Endothelial cell of umbilical vein (primary cell): Measurements from ENCODE around the gene BABAM2. TPM values are rescaled to one million over a fixed set of nuclear protein-coding genes. Genes with fewer than 3 reads are reported as not detected.

Experiments
- BruUV-seq: library from RNA; stranded (reverse); fragments of 400-500 nt; replicated peaks from 2 replicates; lab custom pipeline; 2021; lab: Mats Ljungman, UMichigan
- CTCF ChIA-PET: fragments of 300-600, 350-600 bp; sonication (Branson Sonifier 250); formaldehyde crosslinking; loops from one replicate; lab custom pipeline; 2021; ENCODE audit warnings: antibody characterized with exemption, inconsistent platforms; lab: Charles Lee
- POLR2A ChIA-PET: fragments of 300-600, 350-600 bp; sonication (Branson Sonifier 250); formaldehyde crosslinking; loops from one replicate; lab custom pipeline; 2021; ENCODE audit warnings: antibody characterized with exemption, inconsistent platforms; lab: Charles Lee
- DNase-seq: peaks from one replicate; pipeline ENCODE4 v3.0.0-alpha.2; 2011; ENCODE audit warnings: low read depth, low spot score
- FAIRE-seq: peaks from 2 replicates; lab custom pipeline; 2011; peaks lifted over from hg19 to GRCh38; lab: Jason Lieb, UNC
- H2AFZ ChIP-seq: 2 replicates; pipeline ENCODE4 v1.6.0; 2012; ENCODE audit warnings: low read depth, low read length, control low read depth, inconsistent platforms
- H3K27ac ChIP-seq: 2 replicates; pipeline ENCODE4 v1.5.1; 2011; ENCODE audit warnings: low read depth, mild to moderate bottlenecking, control low read depth, low read length, moderate library complexity; ENCODE audit not compliant: insufficient read depth
- H3K27me3 ChIP-seq, 2 experiments: 2 replicates each; pipeline versions ENCODE4 v1.6.0 to v1.6.1; 2011; ENCODE audit warnings: low read length in 2 of 2, mixed read lengths in 1 of 2; ENCODE audit not compliant: control insufficient read depth in 2 of 2, insufficient read depth in 2 of 2
- H3K36me3 ChIP-seq, 2 experiments: 2 replicates in 1 of 2; 3 replicates in 1 of 2; pipeline ENCODE4 v1.5.1; 2011; ENCODE audit warnings: low read length in 2 of 2, mild to moderate bottlenecking in 1 of 2, moderate library complexity in 1 of 2; ENCODE audit not compliant: control insufficient read depth in 2 of 2, insufficient read depth in 2 of 2; ENCODE audit errors: extremely low read depth in 1 of 2
- H3K4me1 ChIP-seq: 3 replicates; pipeline ENCODE4 v1.5.1; 2011; ENCODE audit warnings: mild to moderate bottlenecking, low read length; ENCODE audit not compliant: control insufficient read depth, insufficient read depth; ENCODE audit errors: extremely low read depth
- H3K4me2 ChIP-seq: 2 replicates; pipeline ENCODE4 v1.6.1; 2011; ENCODE audit warnings: low read length, control low read depth, mixed read lengths; ENCODE audit not compliant: insufficient read depth
- H3K4me3 ChIP-seq, 3 experiments: fragments of 200-600 bp in 1 of 3; sonication (generic), shearing (Covaris generic) in 1 of 3; replicated peaks in 1 of 3; 2 replicates each; pipeline ENCODE4 v1.5.1; 2011 to 2016; ENCODE audit warnings: control low read depth in 3 of 3, low read length in 3 of 3, mild to moderate bottlenecking in 2 of 3, inconsistent platforms in 1 of 3, low read depth in 1 of 3, moderate library complexity in 1 of 3; ENCODE audit not compliant: insufficient read depth in 1 of 3
- H3K79me2 ChIP-seq: 2 replicates; pipeline ENCODE4 v1.6.0; 2012; ENCODE audit warnings: low read length, inconsistent platforms; ENCODE audit not compliant: control insufficient read depth, insufficient read depth
- H3K9ac ChIP-seq: replicated peaks from 2 replicates; pipeline ENCODE3; 2011; ENCODE audit warnings: low read length, control low read depth; ENCODE audit not compliant: insufficient read depth; ENCODE audit errors: extremely low read depth
- H3K9me1 ChIP-seq: replicated peaks from 3 replicates; pipeline ENCODE4 v1.6.0; 2011; ENCODE audit warnings: mild to moderate bottlenecking, low read length; ENCODE audit not compliant: control insufficient read depth, insufficient read depth; ENCODE audit errors: extremely low read depth
- H3K9me3 ChIP-seq: replicated peaks from 2 replicates; pipeline ENCODE4 v1.5.1; 2012; ENCODE audit warnings: low read length, inconsistent platforms; ENCODE audit not compliant: control insufficient read depth, insufficient read depth
- H4K20me1 ChIP-seq: replicated peaks from 2 replicates; pipeline ENCODE3; 2011; ENCODE audit warnings: mild to moderate bottlenecking, low read length; ENCODE audit not compliant: control insufficient read depth, insufficient read depth; ENCODE audit errors: extremely low read depth
- EZH2 ChIP-seq: IDR thresholded peaks from 2 replicates; pipeline ENCODE4 v1.6.1; 2012; ENCODE audit warnings: borderline replicate concordance, low read depth, mild to moderate bottlenecking, moderate library complexity, low read length, inconsistent platforms; ENCODE audit not compliant: severe bottlenecking
- FOS ChIP-seq: IDR thresholded peaks from 2 replicates; pipeline ENCODE4 v1.6.1; 2011; ENCODE audit warnings: mild to moderate bottlenecking, low read length, moderate library complexity, borderline replicate concordance; ENCODE audit not compliant: insufficient read depth
- GATA2 ChIP-seq: IDR thresholded peaks from 2 replicates; pipeline ENCODE4 v1.7.0; 2011; ENCODE audit warnings: low read depth, mild to moderate bottlenecking, moderate library complexity, mixed read lengths, low read length; ENCODE audit not compliant: insufficient read length, insufficient read depth
- JUN ChIP-seq: IDR thresholded peaks from 2 replicates; pipeline ENCODE4 v1.6.1; 2011; ENCODE audit warnings: borderline replicate concordance, low read depth; ENCODE audit not compliant: insufficient read length, insufficient read depth
- MYC ChIP-seq: IDR thresholded peaks from one replicate; pipeline ENCODE4 v1.6.1; 2011; ENCODE audit warnings: mild to moderate bottlenecking, low read depth, low read length
- POLR2A ChIP-seq: IDR thresholded peaks from 2 replicates; pipeline ENCODE4 v1.6.1; 2012; ENCODE audit warnings: low read depth, mild to moderate bottlenecking, control low read depth, low read length
- POLR2AphosphoS5 ChIP-seq: IDR thresholded peaks from 2 replicates; pipeline ENCODE4 v1.6.1; 2012; ENCODE audit warnings: low read depth, mild to moderate bottlenecking, control low read depth, low read length, moderate library complexity; ENCODE audit not compliant: insufficient read depth
- dilution Hi-C: fragments of 300-500 bp; cut with MboI; formaldehyde crosslinking; loops from one replicate; pipeline ENCODE4 v1.15.0; 2019; ENCODE audit warnings: low sequenced_read_pairs; ENCODE audit not compliant: extremely low pct_ligation_motif_present
- intact Hi-C: fragments of 100-400 bp; cut with micrococcal nuclease; formaldehyde crosslinking; loops from one replicate; pipeline ENCODE4 v1.10.0; 2022
- polyA plus RNA-seq, 4 experiments: library from polyadenylated mRNA; depleted of rRNA in 3 of 4; stranded (reverse) in 3 of 4; unstranded in 1 of 4; fragments of >200 nt; gene quantifications; 2 replicates each; pipeline versions ENCODE4 v1.2.1 to v1.2.3, GENCODE V29; 2011 to 2012; ENCODE audit warnings: missing spikeins in 1 of 4
- total RNA-seq: library from RNA; stranded (reverse); gene quantifications from 2 replicates; pipeline ENCODE4 v1.2.3, GENCODE V29; 2021
- TF ChIP-seq, protein P1 (sequence below): IDR thresholded peaks from 2 replicates; pipeline ENCODE4 v1.6.1; 2011; ENCODE audit not compliant: insufficient read depth, insufficient read length
- TF ChIP-seq, protein P2 (sequence below), 2 donors: IDR thresholded peaks; 1 replicate in 1 of 2; 2 replicates in 1 of 2; pipeline ENCODE4 v1.5.1; 2011; ENCODE audit warnings: low read length in 2 of 2, mild to moderate bottlenecking in 2 of 2, moderate library complexity in 2 of 2, control low read depth in 1 of 2, inconsistent platforms in 1 of 2, low read depth in 1 of 2; ENCODE audit not compliant: insufficient read depth in 1 of 2; ENCODE audit errors: extremely low read depth in 1 of 2

The BABAM2 gene
- total and polyA plus RNA-seq, 2 donors (not counting 3 experiments of a cell fraction or from before 2014, with no cell fraction given): 19.9 to 27.6 TPM

GRCh38 chr2:28093768-28094167 lies 203.2 kb downstream of the BABAM2 start:
- FAIRE-seq (no peak), DNase-seq (peak; percentile 43)
- no peak overlapping the region for H3K9ac ChIP-seq

DNA sequence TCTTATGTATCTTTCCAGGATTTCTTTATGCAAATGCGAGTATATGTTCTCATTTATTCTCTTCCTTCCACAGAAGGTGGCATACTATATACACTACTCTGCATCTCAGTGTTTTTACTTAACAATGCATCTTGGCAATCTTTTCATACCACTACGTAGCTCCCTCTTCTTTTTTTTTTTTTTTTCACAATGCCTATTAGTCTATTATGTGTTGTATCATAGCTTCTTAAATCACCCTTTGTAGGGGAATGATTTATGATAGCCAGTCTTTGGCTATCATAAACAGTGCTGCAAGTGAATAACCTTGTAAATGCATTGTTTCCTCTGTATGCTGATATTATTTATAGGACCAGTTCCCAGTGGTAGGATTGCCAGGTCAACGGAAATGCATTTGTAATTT lies 204.2 kb downstream of the BABAM2 start:
- intact Hi-C loops (loop anchor here (1.0 to 5.0 kb wide), 2 partner anchors 298 to 358 kb away; partner anchors contain the start of gene FOSL2), dilution Hi-C loops (no loop called here)
- CTCF ChIA-PET: interaction anchor here (0.9 to 1.1 kb wide), 3 partner anchors 136 to 300 kb away, joined by 3 to 9 read pairs (median 3); no protein-coding TSS in a partner anchor
- Histone ChIP-seq H3K36me3 (no peaks in the 10 kb centered on the region), H3K27me3 (no peaks in the 10 kb centered on the region), H3K27ac (no peak overlapping the region), H3K4me3 (no peak overlapping the region), H3K9me3 (no peaks in the 10 kb centered on the region), H3K4me2 (no peak overlapping the region), H2AFZ (no peak overlapping the region), H3K9me1 (no peaks in the 10 kb centered on the region), H3K9ac (no peak overlapping the region), H3K79me2 (no peaks in the 10 kb centered on the region), H3K4me1 (peaks cover 12% of the 10 kb centered on the region), H4K20me1 (no peaks in the 10 kb centered on the region)
- FAIRE-seq (no peak), DNase-seq (peak; percentile 85)
- no TSS peak for BruUV-seq
- TF ChIP-seq GATA2 (no peak), POLR2A (no peak), EZH2 (no peak), POLR2AphosphoS5 (no peak), FOS (no peak), MYC (no peak), JUN (no peak)
- TF ChIP-seq, protein P1, sequence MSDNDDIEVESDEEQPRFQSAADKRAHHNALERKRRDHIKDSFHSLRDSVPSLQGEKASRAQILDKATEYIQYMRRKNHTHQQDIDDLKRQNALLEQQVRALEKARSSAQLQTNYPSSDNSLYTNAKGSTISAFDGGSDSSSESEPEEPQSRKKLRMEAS: no peak
- TF ChIP-seq, protein P2, sequence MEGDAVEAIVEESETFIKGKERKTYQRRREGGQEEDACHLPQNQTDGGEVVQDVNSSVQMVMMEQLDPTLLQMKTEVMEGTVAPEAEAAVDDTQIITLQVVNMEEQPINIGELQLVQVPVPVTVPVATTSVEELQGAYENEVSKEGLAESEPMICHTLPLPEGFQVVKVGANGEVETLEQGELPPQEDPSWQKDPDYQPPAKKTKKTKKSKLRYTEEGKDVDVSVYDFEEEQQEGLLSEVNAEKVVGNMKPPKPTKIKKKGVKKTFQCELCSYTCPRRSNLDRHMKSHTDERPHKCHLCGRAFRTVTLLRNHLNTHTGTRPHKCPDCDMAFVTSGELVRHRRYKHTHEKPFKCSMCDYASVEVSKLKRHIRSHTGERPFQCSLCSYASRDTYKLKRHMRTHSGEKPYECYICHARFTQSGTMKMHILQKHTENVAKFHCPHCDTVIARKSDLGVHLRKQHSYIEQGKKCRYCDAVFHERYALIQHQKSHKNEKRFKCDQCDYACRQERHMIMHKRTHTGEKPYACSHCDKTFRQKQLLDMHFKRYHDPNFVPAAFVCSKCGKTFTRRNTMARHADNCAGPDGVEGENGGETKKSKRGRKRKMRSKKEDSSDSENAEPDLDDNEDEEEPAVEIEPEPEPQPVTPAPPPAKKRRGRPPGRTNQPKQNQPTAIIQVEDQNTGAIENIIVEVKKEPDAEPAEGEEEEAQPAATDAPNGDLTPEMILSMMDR (IDR thresholded peaks at IDR 0.05; ENCODE audit: extremely low read depth in 1 of 2, insufficient read depth in 1 of 2, low read depth in 1 of 2, low read length in 2 of 2): no peak
- POLR2A ChIA-PET: interaction anchor here (0.6 kb wide), 3 partner anchors 133 to 751 kb away, joined by 3 to 4 read pairs (median 3); no protein-coding TSS in a partner anchor

More at GRCh38 chr2:28093768-28094167, 203.2 kb downstream of the BABAM2 start:
- Histone ChIP-seq H3K4me2 (no peak overlapping the region), H3K27ac (no peak overlapping the region), H4K20me1 (no peaks in the 10 kb centered on the region), H2AFZ (no peak overlapping the region), H3K9me1 (no peaks in the 10 kb centered on the region), H3K27me3 (no peaks in the 10 kb centered on the region), H3K9me3 (no peaks in the 10 kb centered on the region), H3K79me2 (no peaks in the 10 kb centered on the region), H3K4me3 (no peak overlapping the region), H3K4me1 (peaks cover 12% of the 10 kb centered on the region), H3K36me3 (no peaks in the 10 kb centered on the region)
- ChIA-PET POLR2A (no interaction called here), CTCF (no interaction called here)
- TF ChIP-seq EZH2 (no peak), MYC (no peak)
- dilution Hi-C loops: no loop called here
- no TSS peak for BruUV-seq
- intact Hi-C loops: loop anchor here (1.0 kb wide), 2 partner anchors 12 to 299 kb away; partner anchors contain the start of gene FOSL2
